T-helper 2 cell treated with Interferon-gamma antibody and Interleukin-4, amounts not matched to agents 100 ng/mL and 5 ng/mL, for 36 hours (primary cell): ENCODE data around the gene DCDC2C. TPM values are rescaled to one million over a fixed set of nuclear protein-coding genes. Genes with fewer than 3 reads are reported as not detected.

Experiments
- intact Hi-C: fragments of 100-400 bp; cut with micrococcal nuclease; formaldehyde crosslinking; loops from one replicate; pipeline ENCODE4 v1.15.1; 2023
- total RNA-seq: library from RNA; stranded (reverse); gene quantifications from 2 replicates; pipeline ENCODE4 v1.2.3, GENCODE V29; 2022

DCDC2C gene
- total RNA-seq, 1 donor from 2014 or later, result not detected

- intact Hi-C loops, result no loop called here
Measured at GRCh38 chr2:3742743-3743508, 39.6 kb downstream of the DCDC2C start.

GRCh38 chr2:3743951-3744555 lies 40.7 kb downstream of the DCDC2C start:
- intact Hi-C loops, result no loop called here

- intact Hi-C loops, result no loop called here
Measured at GRCh38 chr2:3745920-3746319, 42.5 kb downstream of the DCDC2C start.

GRCh38 chr2:3747032-3747654 lies 43.8 kb downstream of the DCDC2C start:
- intact Hi-C loops, result no loop called here

- intact Hi-C loops, result no loop called here
Measured at GRCh38 chr2:3747826-3748225, 44.5 kb downstream of the DCDC2C start.

GRCh38 chr2:3749201-3749600 lies 45.8 kb downstream of the DCDC2C start:
- intact Hi-C loops, result no loop called here

GRCh38 chr2:3751251-3751650 lies 47.9 kb downstream of the DCDC2C start:
- intact Hi-C loops, result no loop called here

- intact Hi-C loops, result no loop called here
Measured at GRCh38 chr2:3751806-3752205, 48.4 kb downstream of the DCDC2C start.

GRCh38 chr2:3752376-3752775 lies 49.0 kb downstream of the DCDC2C start:
- intact Hi-C loops, result no loop called here

GRCh38 chr2:3753561-3753960 lies 50.2 kb downstream of the DCDC2C start:
- intact Hi-C loops, result no loop called here

GRCh38 chr2:3754280-3754679 lies 50.9 kb downstream of the DCDC2C start:
- intact Hi-C loops, result no loop called here

GRCh38 chr2:3754795-3755194 lies 51.4 kb downstream of the DCDC2C start:
- intact Hi-C loops, result no loop called here

GRCh38 chr2:3755277-3755676 lies 51.9 kb downstream of the DCDC2C start:
- intact Hi-C loops, result no loop called here

- intact Hi-C loops, result no loop called here
Measured at GRCh38 chr2:3756306-3756705, 52.9 kb downstream of the DCDC2C start.

GRCh38 chr2:3758906-3759305 lies 55.5 kb downstream of the DCDC2C start:
- intact Hi-C loops, result no loop called here

GRCh38 chr2:3759331-3759730 lies 56.0 kb downstream of the DCDC2C start:
- intact Hi-C loops, result no loop called here

GRCh38 chr2:3759761-3760160 lies 56.4 kb downstream of the DCDC2C start:
- intact Hi-C loops, result no loop called here

- intact Hi-C loops, result no loop called here
Measured at GRCh38 chr2:3761272-3761671, 57.9 kb downstream of the DCDC2C start.

- intact Hi-C loops, result no loop called here
Measured at GRCh38 chr2:3762771-3763447, 59.5 kb downstream of the DCDC2C start.

GRCh38 chr2:3766824-3767223 lies 63.4 kb downstream of the DCDC2C start:
- intact Hi-C loops, result no loop called here

GRCh38 chr2:3768960-3769765 lies 65.8 kb downstream of the DCDC2C start:
- intact Hi-C loops, result no loop called here
